ENCODE data around the gene FOXL2.

FOXL2 gene

DNA sequence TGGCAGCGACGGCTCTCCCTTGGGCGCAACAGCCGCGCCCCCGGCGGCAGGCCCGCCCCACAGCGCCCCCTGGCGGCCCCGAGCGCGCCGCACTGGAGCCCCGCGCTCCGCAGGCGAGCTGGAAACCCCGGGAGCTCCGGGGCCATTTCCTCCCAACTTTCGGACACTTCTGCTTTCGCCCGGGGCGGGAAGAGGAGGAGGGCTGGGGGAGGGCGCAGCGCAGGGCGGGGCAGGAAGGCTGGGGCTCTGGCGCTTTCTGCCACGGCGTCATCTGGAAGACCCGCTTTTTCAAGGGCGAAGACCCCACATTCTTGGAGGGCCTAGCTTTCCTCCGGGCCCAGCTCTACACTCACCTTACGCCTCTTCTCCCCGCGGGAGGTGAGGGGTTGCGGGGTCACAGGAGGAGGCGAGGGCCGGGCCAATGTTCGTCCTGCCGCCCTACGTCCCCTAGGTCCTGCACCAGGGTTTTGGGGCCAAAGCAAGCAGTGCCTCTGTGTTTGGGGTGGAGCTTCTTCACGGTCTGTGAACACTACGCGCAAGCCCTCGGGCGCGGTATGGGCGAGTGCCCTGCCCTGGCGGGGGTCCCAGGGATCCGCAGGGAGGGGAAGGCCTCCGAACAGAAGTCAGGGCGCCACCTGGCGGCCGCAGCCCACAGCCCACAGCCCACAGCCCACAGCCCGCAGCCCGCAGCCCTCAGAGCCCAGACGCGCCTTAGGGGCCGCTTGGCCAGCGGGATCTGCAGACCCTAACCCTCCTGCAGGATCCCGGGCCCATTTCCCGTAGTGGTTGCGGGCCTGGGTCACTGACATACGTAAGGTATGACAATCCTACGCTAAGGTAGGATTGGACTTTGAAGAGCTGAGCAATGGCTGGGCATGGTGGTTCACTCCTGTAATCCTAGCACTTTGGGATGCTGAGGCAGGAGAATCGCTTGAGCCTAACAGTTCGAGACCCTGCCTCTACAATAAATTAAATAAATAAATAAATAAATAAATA, 31.1 kb downstream of the FOXL2 start:
- Histone ChIP-seq H3K4me3 (ENCODE audit: low read depth, low read length) (peak overlapping the region; percentile 72), H3K27ac (peak overlapping the region; percentile 87), H3K36me3 (ENCODE audit: control insufficient read depth, insufficient read depth, low read length) (no peaks in the 10 kb centered on the region), H3K9ac (peak overlapping the region; percentile 8), H3K9me3 (ENCODE audit: control insufficient read depth, low read length) (no peaks in the 10 kb centered on the region), H2AFZ (peak overlapping the region; percentile 94), H3K27me3 (ENCODE audit: control insufficient read depth, insufficient read depth, low read length) (no peaks in the 10 kb centered on the region), H3K4me2 (ENCODE audit: low read length) (peak overlapping the region; percentile 98), H3K4me1 (peaks cover 4% of the 10 kb centered on the region), H3K79me2 (no peaks in the 10 kb centered on the region)
- TF ChIP-seq, protein P1, sequence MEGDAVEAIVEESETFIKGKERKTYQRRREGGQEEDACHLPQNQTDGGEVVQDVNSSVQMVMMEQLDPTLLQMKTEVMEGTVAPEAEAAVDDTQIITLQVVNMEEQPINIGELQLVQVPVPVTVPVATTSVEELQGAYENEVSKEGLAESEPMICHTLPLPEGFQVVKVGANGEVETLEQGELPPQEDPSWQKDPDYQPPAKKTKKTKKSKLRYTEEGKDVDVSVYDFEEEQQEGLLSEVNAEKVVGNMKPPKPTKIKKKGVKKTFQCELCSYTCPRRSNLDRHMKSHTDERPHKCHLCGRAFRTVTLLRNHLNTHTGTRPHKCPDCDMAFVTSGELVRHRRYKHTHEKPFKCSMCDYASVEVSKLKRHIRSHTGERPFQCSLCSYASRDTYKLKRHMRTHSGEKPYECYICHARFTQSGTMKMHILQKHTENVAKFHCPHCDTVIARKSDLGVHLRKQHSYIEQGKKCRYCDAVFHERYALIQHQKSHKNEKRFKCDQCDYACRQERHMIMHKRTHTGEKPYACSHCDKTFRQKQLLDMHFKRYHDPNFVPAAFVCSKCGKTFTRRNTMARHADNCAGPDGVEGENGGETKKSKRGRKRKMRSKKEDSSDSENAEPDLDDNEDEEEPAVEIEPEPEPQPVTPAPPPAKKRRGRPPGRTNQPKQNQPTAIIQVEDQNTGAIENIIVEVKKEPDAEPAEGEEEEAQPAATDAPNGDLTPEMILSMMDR (IDR thresholded peaks at IDR 0.05): peak; percentile 93

DNA sequence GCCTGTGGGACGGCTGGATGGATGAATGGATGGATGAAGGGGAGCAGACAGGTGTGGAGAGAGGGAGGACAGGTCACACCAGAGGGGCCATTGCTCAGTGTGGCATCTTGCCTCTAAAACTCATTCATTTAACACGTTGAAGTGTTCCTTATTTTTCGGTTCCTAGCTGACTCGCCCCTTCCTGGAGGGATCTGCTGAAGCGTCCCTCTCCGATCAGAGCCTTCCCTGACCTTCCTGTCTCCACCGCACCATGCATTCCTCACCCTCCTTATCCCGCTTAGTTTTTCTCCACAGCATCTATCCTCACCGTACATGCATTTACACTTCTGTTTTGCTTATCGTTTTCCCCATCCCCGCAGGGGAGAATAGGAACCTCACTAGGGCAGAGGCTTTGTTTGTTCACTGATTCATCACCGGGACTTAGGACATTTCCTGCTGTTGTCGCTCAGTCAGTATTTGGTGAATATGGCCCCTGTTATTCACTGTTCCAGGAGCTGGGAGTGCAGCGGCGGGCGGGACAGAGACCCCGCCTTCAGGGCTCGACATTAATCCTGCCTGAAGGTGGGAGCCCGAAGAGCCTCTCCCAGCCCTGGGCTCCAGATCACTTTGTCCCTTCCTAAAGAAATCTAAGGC, 32.0 kb downstream of the FOXL2 start:
- Histone ChIP-seq H3K27ac (peak overlapping the region; percentile 33), H3K27me3 (ENCODE audit: control insufficient read depth, insufficient read depth, low read length) (no peaks in the 10 kb centered on the region), H3K9me3 (ENCODE audit: control insufficient read depth, low read length) (no peaks in the 10 kb centered on the region), H3K79me2 (no peaks in the 10 kb centered on the region), H3K9ac (no peak overlapping the region), H2AFZ (peak overlapping the region; percentile 94), H3K4me3 (ENCODE audit: low read depth, low read length) (peak overlapping the region; percentile 72), H3K4me2 (ENCODE audit: low read length) (peak overlapping the region; percentile 45), H3K4me1 (peaks cover 4% of the 10 kb centered on the region), H3K36me3 (ENCODE audit: control insufficient read depth, insufficient read depth, low read length) (no peaks in the 10 kb centered on the region)
- TF ChIP-seq, protein P1 (IDR thresholded peaks at IDR 0.05): no peak

GRCh38 chr3:138913766-138914165, 33.2 kb downstream of the FOXL2 start:
- Histone ChIP-seq H3K4me1 (peaks cover 4% of the 10 kb centered on the region), H2AFZ (no peak overlapping the region), H3K4me3 (ENCODE audit: low read depth, low read length) (no peak overlapping the region), H3K79me2 (no peaks in the 10 kb centered on the region), H3K36me3 (ENCODE audit: control insufficient read depth, insufficient read depth, low read length) (no peaks in the 10 kb centered on the region), H3K27ac (no peak overlapping the region), H3K27me3 (ENCODE audit: control insufficient read depth, insufficient read depth, low read length) (no peaks in the 10 kb centered on the region), H3K4me2 (ENCODE audit: low read length) (no peak overlapping the region), H3K9me3 (ENCODE audit: control insufficient read depth, low read length) (no peaks in the 10 kb centered on the region), H3K9ac (no peak overlapping the region)
- TF ChIP-seq, protein P1 (IDR thresholded peaks at IDR 0.05): no peak

DNA sequence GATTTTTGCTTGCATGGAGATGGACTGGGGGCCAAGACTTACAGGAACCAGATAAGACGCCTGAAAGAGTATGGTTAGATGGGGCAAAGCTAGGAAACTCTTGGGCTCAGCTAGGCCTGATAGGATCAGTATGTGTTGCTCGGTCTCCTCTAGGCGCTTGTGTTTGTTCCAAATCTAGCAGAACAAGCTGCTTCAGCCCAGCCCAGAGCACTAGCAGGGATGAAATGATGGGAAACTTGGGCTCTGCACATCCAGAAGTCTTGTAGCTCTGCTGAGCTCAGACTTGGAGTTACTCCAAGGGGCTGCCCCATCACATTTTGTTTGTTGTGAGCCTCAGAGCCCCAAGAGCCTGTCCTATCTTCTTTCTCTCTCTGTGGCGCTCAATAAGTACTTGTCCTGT, 34.7 kb downstream of the FOXL2 start:
- TF ChIP-seq, protein P1 (IDR thresholded peaks at IDR 0.05): no peak
- Histone ChIP-seq H2AFZ (peak overlapping the region; percentile 51), H3K4me3 (ENCODE audit: low read depth, low read length) (no peak overlapping the region), H3K9ac (no peak overlapping the region), H3K9me3 (ENCODE audit: control insufficient read depth, low read length) (no peaks in the 10 kb centered on the region), H3K27ac (no peak overlapping the region), H3K4me2 (ENCODE audit: low read length) (no peak overlapping the region), H3K79me2 (no peaks in the 10 kb centered on the region), H3K36me3 (ENCODE audit: control insufficient read depth, insufficient read depth, low read length) (no peaks in the 10 kb centered on the region), H3K4me1 (peaks cover 4% of the 10 kb centered on the region), H3K27me3 (ENCODE audit: control insufficient read depth, insufficient read depth, low read length) (no peaks in the 10 kb centered on the region)

Measured in parathyroid adenoma (tissue), 2 donors.